ENCODE results near the gene ZNF750.

DNA sequence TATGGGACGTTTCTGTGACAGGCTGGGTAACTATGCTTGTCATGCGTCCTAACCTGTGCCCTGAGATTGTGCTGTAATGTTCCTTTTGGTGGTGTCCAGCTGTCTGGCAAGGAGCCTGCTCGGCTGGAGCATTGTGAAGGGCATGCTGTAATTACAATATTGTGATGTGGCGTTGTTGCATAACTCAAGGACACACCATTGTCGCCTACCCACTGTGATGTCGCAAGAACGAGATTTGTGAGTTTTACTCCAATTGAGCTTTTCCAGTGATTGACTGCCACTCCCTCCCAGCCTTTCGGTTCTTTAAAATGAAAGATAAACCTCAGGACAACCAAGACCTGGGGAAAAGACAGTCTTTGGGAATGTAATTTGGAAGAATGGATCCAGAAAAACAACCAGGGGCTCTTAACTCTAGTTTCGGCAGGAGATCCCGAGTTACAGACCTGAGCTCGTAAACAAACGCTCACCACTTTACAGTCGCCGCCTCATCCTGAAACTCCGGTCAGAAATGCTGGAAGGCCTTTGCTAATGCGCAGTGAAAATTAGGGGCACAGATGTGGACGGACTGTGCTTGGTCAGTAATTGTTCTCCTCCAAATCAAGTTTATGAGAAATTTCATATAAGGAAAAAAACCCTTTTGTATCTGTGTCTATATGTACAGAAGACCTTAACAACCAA, 1.3 kb downstream of the ZNF750 start:
- TF ChIP-seq, protein P1, sequence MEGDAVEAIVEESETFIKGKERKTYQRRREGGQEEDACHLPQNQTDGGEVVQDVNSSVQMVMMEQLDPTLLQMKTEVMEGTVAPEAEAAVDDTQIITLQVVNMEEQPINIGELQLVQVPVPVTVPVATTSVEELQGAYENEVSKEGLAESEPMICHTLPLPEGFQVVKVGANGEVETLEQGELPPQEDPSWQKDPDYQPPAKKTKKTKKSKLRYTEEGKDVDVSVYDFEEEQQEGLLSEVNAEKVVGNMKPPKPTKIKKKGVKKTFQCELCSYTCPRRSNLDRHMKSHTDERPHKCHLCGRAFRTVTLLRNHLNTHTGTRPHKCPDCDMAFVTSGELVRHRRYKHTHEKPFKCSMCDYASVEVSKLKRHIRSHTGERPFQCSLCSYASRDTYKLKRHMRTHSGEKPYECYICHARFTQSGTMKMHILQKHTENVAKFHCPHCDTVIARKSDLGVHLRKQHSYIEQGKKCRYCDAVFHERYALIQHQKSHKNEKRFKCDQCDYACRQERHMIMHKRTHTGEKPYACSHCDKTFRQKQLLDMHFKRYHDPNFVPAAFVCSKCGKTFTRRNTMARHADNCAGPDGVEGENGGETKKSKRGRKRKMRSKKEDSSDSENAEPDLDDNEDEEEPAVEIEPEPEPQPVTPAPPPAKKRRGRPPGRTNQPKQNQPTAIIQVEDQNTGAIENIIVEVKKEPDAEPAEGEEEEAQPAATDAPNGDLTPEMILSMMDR (IDR thresholded peaks at IDR 0.05) = no peak
- no peak for TF ChIP-seq EP300 (IDR thresholded peaks at IDR 0.05)
